ENCODE measurements around the gene UBL4A.

UBL4A gene

DNA sequence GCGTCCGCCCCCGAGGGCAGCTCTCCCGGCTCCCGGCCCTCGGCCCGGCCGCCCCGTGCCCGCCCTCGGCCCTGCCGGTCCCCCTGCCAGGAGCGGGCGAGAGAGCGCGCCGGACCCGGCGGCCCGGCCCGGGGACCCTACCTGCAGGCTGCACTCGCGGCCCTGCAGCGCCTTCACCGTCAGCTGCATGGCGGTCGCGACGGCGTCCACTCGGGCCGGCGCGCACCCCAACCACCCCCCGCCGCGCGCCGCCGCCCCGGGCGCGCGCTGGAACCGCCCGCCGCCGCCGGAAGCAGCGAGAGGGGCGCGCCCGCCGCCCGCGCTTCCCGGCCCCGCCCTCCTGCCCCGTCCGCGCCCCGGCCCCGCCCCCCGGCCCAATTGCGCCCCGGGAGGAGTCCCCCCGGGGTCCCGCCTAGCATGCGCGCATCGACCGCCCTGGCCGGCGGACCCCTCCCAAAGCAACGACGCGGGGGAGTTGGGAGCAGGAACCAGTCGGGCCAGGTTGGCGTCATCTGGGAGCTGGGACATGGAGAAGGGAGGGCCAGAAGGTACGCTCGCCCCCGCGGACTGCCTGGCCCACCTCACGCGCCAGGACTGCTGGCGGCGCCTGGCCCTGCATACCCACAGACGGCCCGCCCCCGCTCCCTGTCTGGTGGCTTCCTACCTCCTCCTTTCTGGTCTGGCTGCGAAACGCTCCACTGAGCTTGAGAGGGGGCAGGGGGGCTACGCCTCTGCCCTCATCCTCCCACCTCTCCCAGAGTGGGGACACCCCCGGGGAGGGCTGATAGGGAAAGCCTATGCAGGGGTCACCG lies at the start of gene UBL4A:
Gene UBL4A (minus strand): TSS at position 220 of the 812 bp plus-strand sequence. CDS start 31 bp downstream, at position 189.
- no peak for DNase-seq (ENCODE audit: low spot score)

DNA sequence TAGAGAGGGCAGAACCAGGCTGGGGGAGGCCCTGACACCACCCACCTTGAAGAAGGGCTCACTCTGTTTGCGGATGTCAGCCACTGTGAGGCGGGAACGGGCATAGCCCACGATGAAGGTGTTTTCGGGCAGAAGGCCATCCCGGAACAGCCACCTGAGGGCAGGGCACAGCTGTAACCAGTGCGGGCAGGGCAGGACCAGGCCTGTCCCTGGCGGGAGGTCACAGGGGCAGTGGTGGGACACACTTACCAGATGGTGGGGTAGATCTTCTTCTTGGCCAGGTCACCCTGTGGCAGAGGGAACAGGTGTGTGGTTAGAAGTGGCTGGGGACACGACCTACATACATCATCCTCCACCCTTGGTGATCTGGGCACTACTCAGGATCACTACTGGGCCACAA lies 49.5 kb upstream of the UBL4A start:
- DNase-seq (ENCODE audit: low spot score), result no peak

DNA sequence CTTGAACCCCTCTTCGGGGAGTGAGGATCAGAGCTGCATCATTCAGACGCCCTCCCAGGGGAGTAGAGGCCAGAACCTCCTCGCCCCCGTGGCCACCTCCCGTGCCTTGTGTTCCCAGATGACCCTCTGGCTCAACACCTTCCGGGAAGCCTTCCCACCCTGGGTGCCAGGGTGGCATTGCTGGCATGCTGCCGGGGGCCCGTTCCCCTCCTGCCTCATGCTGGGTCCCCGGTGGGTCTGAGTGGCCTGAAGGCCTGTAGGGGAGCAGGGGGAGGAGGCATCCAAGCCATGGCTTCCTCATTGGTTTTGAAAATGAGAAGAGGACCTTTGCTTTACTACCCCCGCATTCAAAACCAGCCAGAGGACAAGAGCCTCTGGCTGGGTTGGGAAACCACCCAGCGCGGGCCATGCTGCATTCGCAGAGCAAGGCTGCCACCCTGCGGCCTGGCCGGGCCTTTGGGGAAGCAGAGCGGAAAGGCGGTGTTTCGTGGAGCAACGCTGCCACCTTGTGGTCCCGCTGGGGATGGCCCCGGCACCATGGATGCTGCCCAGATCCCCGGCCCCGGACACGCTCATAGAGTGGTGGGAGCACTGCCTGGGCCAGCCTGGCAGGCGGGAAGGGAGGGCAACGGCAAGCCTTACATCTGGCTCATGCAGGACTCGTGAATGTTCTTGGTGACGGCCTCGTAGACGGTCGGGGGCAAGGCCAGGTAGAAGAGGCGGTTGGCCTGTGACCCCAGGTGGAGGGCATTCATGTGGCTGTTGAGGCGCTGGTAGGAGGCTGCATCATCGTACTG lies 48.3 kb upstream of the UBL4A start:
- peak; percentile 81 for DNase-seq (ENCODE audit: low spot score)

DNA sequence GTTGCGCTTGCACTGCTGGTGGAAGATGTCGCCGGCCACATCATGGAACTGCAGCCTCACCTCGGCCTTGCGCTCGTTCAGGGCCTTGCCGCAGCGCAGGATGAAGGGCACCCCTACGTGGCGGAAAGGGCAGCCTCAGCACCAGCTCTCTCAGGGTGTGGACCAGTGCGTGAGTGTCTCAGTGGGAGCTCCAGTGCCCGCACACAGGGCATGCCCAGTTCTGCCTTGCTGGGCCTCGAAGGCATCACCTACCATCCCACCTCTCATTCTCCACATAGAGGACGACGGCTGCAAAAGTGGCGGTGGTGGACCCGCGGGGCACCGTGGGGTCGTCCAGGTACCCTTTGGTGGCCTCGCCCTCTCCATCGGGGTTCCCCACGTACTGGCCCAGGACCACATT lies 46.3 kb upstream of the UBL4A start:
- DNase-seq (ENCODE audit: low spot score), result no peak

DNA sequence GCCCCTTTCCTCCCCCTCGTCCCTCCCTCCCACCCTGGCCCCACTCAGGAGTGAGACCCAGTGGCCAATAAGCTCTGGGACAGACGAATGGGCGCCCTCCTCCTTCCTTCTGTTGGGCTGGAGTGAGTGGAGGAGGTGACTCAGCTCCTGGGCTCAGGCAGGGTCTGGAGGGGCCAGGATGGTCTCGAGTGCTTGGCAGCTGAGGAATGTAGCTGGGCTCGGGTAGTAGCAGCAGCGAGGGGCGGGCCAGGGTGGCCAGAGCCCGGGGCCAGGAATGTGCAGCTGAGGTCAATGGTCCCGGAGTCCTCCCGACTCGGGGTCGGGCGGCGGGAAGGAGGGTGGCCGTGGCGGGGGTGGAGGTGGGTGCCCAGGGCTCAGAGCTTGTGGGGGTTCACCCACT lies 45.2 kb upstream of the UBL4A start:
- no peak for DNase-seq (ENCODE audit: low spot score)

DNA sequence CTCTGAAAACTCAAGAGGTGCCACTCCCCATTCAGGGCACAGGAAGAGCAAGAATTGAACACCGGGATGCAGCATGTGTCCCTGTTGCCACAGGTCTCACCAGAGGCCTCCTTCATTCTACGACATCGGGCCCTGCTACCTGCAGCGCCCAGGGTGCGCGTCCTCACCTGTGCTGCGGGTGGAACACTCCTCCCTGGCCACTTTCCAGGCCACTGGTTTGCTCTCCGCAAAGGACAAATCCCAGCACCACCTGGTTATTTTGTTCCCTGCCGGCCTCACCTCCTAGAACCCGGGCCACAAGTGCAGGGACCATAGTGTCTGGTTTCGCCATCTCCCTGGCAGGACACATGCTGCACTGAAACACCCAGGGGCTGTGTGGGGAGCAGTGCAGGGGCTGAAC lies 43.9 kb upstream of the UBL4A start:
- DNase-seq (ENCODE audit: low spot score), result no peak

DNA sequence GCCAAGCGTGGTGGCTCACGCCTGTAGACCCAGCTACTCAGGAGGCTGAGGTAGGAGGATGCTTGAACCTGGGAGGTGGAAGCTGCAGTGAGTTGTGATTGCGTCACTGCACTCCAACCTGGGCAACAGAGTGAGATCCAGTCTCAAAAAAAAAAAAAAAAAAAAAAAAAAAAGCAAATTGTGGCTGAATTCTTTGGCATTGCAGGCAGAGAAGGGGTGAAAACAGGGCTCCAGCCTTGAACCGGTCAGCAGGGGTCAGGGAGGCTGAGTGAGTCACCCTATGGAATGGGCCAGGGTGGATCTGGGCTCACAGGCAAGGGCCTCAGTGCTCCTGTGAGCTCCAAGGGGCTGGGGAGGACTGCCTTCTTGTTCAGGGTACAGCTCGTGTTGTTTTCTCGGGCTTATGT lies 42.8 kb upstream of the UBL4A start:
- no peak for DNase-seq (ENCODE audit: low spot score)

DNA sequence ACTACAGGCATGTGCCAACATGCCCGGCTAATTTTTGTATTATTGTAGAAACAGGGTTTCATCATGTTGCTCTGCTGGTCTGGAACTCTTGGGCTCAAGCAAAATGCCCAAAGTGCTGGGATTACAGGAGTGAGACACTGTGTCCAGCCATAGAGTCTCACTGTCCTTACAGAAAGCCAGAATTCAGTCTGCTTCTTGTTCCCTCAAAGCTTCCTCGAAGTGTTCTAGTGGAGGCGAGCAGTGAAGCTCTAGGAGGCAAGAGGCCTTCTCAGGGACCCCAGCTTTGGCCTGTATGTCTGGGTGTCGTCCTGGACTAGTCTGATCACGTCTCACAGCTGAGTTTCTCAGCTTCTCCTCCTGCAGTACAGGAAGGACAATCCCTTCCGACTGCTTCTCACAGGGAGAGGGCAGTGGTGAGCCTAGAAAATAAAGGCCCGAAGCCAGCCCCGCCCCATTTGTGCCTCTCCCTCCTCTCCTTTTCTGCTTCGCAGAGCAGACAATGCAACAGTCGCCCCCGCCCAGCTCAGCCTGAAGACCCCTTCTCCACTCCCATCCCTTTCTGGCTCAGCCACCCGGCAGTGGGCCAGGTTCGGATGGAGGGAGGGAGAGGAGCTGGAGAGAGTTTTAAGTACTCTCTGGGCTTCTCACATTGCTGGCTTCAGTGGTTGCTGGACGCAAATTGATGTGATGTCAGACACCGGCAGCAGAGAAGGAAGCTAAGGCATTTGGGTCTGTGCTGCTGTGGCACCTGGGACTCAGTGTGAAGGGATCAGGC lies 40.7 kb upstream of the UBL4A start:
- DNase-seq (ENCODE audit: low spot score), result peak; percentile 52

DNA sequence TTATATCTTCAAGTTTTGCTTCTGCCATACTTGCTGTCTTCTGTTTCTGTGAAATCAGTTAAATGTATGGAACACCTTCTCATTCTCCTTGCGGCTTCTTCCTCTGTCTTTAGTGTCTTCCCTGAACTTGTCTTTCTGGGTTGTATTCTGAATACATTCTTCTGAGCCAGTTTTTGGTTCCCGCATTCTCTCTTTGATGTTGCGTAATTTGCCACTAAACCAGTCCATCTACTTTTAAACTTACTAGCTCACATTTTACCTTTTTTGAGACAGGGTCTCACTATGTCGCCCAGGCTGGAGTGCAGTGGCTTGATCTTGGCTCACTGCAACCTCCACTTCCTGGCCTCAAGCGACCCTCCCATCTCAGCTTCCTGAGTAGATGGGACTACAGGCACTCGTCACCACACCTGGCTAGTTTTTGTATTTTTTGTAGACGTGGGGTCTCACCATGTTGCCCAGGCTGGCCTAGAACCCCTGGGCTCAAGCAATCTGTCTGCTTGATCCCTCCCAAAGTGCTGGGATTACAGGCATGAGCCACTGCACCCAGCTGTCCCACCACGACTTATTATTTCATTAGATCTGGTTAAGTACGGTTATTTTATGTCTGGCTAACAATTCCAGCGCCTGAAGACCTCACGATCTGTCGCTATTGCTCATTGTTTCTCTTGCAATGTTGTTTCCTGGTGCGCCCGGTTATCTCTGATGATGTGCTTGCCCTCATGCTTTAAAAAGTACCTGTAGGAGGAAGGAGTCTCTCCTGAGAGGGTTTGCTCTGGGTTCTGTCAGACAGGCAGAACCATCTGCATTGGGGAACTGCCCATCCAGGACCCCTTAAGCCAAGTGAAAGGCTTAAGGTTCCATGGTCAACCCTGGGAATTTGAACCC lies 39.4 kb upstream of the UBL4A start:
- no peak for DNase-seq (ENCODE audit: low spot score)

DNA sequence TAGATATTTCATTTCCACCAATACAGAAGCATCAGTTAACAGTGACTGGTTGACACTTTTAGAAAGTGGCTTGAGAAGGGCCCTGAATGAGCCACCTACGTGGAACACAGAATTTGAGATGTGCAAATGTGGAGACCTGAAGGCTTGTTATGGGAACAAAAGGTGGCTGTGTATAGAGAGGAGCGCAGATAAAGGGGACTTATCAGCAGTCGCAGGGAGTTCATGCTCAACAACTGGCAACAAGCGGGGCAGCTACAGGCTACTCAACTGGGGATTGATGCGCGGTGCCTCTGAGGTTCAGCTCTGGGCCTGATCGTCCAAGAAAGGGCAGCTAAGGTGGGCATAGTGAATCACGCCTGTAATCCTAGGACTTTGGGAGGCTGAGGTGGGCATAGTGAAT lies 33.0 kb upstream of the UBL4A start:
- DNase-seq (ENCODE audit: low spot score), result no peak

DNA sequence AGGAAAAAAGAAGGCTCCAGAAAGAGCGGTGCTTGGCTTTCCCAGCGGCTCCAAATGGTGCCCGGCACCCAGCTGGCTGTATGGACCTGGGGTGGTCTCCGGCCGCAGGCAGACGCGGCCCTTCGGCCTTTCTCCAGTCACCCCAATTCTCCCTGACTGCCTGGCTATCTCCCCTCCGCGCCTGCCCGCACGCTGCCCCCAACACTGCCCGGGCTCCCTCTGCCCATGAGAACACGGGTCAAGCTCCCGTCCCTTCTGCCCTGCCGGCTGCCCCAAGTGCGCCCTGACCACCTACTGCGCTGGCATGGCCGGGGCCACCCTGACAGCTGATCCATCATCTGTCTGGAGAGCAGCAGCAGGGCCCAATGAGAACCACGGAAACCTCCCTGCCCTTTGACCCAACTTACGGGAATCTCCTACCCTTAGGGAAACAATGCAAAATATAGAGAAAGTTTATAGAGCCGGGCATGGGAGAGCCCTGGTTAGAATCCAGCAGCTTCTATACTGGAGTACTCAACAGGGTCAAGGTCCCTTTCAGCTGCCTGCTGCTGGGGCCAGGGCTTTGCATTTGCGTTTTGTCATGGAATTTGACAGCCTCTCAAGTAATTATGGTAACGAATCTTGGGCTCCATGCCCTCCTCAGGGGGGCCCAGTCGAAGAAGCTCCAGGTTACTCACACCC lies 30.8 kb upstream of the UBL4A start:
- DNase-seq (ENCODE audit: low spot score), result no peak

DNA sequence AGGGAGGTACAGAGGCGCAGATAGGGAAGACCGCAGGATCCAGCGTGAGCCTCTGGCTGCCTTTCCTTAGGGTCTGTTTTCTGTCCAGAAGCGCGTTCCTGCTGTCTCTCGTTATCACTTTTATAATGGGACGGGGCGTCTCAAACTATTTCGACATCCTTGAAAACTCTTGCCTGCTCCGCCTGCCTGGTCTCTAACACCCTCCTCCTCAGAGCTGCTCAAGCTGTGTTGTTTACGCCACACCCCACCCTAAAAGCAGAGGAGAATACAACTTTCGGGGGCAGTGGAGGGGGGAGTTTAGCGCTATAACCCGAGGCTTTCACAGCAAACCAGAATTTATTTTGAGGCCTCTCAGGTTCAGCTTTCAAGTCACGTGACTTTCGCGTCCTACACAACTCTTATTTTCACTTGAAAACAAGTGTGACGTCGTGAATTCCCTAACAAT lies 30.3 kb upstream of the UBL4A start:
- DNase-seq (ENCODE audit: low spot score), result no peak

DNA sequence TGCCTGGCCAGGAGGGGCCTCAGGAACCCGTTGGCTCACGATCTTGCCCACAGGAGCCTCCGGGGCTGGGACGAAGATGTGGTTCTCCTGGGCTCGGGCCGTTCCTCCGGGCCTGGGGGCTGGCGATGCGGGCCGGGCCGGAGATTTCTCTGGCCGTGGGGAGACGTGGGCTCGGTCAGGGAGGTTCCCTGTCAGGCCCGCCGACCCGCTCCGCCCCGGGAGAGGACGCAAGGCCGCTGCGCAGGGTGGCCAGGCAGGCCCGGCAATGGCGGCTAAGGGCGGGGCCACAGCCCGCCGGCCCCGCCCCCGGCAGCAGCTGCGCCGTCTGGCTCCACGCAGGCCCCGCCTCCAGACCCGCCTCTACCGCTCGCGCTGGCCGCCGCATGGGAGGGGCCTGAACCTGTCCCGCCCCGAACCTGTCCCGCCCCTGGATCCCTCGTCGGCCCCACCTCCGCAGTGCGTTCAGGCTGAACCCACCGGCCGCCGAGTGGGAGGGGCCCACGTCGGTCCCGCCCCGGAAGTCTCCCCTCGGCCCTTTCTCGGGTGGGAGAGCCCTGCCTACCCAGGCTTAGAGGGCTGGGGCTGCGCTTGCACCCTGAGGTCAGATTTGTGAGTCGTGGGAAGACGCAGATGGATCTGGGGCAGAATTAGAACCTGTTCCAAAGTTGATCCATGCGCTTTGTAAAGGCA lies 29.7 kb upstream of the UBL4A start, which contains the start of gene FAM3A:
Gene FAM3A (minus strand): TSS at position 267 of the 690 bp plus-strand sequence. CDS start 460 bp downstream, outside the sequence.
- peak; percentile 62 for DNase-seq (ENCODE audit: low spot score)

DNA sequence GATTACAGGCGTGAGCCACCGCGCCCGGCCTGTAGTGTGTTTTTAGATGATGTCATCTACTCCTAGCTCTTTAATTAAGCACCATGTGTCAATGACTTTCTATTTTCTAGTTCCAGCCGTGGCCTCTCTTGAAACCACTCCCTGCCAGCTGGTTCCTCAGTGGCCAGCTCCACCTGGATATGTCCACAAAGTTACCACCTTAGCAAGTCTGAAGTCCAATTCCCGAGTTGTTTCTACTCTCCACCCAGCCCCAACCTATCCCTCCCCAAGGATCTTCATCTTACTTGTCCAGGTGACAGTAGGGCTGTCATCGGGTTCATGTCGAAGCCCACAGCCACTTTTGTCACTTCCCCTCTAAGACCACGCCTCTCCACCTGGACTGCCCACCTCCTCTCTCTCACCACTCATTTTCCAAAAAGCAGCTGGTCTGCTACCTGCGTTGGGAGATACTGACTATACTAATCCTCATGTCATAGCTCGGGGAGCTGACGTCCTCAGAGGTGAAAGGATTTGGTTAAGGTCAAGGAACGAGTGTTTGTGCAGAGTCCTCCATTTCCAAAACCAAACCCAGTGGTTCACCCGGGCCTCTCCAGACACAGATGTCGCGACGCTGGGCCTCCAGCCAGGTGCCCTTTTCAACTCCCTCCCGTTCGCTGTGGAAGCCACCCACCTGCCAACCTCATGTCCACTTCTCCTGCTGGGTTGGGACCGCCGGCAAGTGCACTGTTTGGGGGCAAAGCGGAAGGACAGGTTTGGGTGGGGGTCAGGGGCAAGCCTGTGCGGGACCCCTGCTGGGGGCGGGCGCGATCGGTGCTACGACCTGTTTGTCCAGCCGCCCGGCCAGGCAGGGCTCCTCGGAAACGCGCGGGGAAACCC lies 28.9 kb upstream of the UBL4A start:
- no peak for DNase-seq (ENCODE audit: low spot score)

DNA sequence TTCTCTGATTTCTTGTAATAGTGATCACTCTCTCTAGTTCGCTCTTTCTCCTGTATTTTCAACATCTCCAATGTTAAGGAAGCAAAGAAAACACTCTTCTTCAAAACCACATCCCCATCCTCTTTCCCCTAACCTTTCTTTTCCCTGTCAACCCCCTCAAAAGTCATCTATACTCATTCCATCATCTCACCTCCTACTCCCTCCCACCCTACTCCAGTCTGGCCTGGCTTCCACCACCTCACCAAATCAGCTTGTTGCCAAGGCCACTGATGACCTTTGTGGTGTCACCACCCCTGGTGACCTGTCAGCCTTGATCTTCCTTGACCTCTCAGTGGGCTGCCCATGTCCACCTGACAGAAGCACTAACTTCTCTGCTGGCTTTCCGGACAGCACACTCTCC lies 27.3 kb upstream of the UBL4A start:
- DNase-seq (ENCODE audit: low spot score), result no peak

DNA sequence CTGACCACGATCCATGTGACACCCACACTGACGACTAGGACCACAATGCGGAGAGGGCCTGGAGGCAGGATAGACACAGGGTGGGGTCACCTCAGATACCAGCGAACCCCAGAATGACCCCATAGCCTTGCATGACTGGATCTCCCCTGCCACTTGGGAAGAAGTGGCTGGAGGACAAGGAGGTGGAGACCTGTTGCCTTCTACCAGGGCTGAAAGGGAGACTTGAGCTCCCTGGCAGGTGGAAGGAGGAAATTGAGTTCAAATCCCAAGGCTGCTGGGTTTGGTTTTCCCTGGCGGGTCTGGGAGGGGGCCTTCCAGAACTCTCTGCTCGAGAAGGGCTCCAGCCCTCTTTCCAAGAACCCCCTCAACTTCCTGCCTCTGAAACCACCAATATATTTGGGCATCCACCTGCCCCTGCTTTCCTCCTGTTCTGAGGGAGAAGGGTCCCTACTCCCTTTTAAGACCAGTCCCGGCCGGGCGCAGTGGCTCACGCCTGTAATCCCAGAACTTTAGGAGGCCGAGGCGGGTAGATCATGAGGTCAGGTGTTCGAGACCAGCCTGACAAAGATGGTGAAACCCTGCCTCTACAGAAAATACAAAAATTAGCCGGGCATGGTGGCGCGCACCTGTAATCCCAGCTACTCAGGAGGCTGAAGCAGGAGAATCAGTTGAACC lies 26.6 kb upstream of the UBL4A start:
- DNase-seq (ENCODE audit: low spot score), result no peak

DNA sequence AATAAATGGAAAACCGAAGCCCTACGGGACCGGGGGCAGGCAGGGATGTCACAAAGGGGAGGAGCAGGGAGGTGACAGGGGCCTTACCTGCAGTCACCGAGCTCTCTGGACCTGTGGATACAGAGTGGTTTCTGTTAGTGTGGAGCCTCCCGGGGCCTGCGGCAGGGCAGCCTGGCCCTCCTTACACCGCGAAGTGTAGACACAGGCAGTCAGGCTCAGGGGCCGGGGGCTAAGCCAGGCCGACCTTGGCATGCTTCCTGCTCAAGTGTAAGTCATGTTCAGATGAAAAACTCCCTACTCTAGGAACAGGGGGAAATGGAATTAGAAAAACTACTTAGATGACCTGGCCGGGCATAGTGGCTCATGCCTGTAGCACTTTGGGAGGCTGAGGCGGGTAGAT lies 25.3 kb upstream of the UBL4A start:
- DNase-seq (ENCODE audit: low spot score), result no peak

DNA sequence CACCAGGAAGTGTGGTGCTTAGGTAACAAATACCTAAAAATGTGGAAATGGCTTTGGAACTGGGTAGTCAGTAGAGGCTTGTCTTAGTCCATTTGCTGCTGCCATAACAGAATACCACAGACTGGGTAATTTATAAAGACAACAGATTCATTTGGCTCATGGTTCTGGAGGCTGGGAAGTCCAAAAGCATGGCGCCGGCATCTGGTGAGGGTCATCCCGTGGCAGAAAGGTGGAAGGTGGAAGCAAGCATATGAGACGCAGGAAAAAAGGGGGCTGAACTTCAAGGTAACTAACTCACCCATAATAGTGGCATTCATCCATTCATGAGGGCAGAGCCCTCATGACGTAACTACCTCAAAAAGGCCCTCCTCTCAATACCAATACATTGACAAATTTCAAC lies 23.0 kb upstream of the UBL4A start:
- DNase-seq (ENCODE audit: low spot score), result no peak

DNA sequence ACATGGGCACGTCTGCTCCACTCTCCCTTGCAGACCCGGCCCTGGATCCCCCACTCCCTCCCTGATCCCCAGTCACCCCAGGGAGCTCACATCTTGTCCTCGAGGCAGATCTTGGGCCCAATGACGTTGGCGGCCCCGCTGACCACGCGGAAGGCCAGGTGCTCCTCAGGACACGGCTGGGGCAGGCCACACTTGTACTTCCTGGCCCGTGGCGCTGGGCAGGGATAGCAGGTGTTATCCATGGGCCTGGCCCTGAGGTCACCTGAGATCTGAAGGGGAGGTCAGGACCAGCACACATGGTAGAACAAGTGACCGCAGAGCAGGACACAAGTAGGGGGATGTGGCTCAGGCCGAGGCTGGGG lies 21.9 kb upstream of the UBL4A start:
- DNase-seq (ENCODE audit: low spot score), result no peak

Measured in kidney capillary endothelial cell (primary cell).